IMR-90 (cell line): ENCODE data around the gene CDH23. TPM values are rescaled to one million over a fixed set of nuclear protein-coding genes. Genes with fewer than 3 reads are reported as not detected.
A peak's percentile ranks its signal among the peaks of the same experiment; 100 is the strongest.

ENCODE experiments used
- ATAC-seq: fragments of 200-7000 bp; cut with Tn5 transposase; 2 replicates; pipeline ENCODE4 v1.9.1; 2020; ENCODE audit warnings: low read depth, mild to moderate bottlenecking, moderate library complexity
- BruUV-seq: library from RNA; stranded (reverse); fragments of 400-500 nt; replicated peaks from 2 replicates; lab custom pipeline; 2021; lab: Mats Ljungman, UMichigan
- CTCF ChIA-PET: fragments of 300-600 bp; formaldehyde crosslinking; extraction: SDS; loops from one replicate; lab custom pipeline; 2021; ENCODE audit warnings: antibody characterized with exemption; lab: Yijun Ruan, JAX
- POLR2A ChIA-PET: fragments of 300-600 bp; sonication (Branson Sonifier 250); formaldehyde crosslinking; loops from one replicate; lab custom pipeline; 2022; ENCODE audit warnings: antibody characterized with exemption; ENCODE audit not compliant: unreplicated experiment; lab: Charles Lee
- DNase-seq: peaks from one replicate; pipeline ENCODE4 v3.0.0; 2013
- H2AFZ ChIP-seq: replicated peaks from 2 replicates; pipeline ENCODE3; 2013; ENCODE audit warnings: low read length, mild to moderate bottlenecking; ENCODE audit not compliant: poor library complexity
- H2AK5ac ChIP-seq: 2 replicates; pipeline ENCODE4 v1.6.1; 2013; ENCODE audit warnings: low read depth, low read length, inconsistent platforms
- H2AK9ac ChIP-seq: replicated peaks from 2 replicates; pipeline ENCODE3; 2013; ENCODE audit warnings: mild to moderate bottlenecking, low read depth, low read length, moderate library complexity; ENCODE audit not compliant: poor library complexity
- H2BK120ac ChIP-seq: 2 replicates; pipeline ENCODE4 v1.6.1; 2013; ENCODE audit warnings: low read depth, low read length, inconsistent platforms
- H2BK15ac ChIP-seq: 3 replicates; pipeline ENCODE4 v1.6.1; 2013; ENCODE audit warnings: low read depth, low read length, inconsistent platforms
- H2BK20ac ChIP-seq: 2 replicates; pipeline ENCODE4 v1.6.1; 2013; ENCODE audit warnings: low read depth, mild to moderate bottlenecking, inconsistent platforms, low read length, moderate library complexity
- H2BK5ac ChIP-seq: 2 replicates; pipeline ENCODE4 v1.6.1; 2013; ENCODE audit warnings: mild to moderate bottlenecking, low read depth, low read length, inconsistent platforms; ENCODE audit not compliant: poor library complexity, severe bottlenecking
- H3K14ac ChIP-seq: replicated peaks from 2 replicates; pipeline ENCODE4 v1.6.1; 2013; ENCODE audit warnings: low read depth, low read length, inconsistent platforms
- H3K18ac ChIP-seq: 2 replicates; pipeline ENCODE4 v1.6.1; 2013; ENCODE audit warnings: low read depth, low read length, control low read depth
- H3K23ac ChIP-seq: 2 replicates; pipeline ENCODE4 v1.6.1; 2013; ENCODE audit warnings: low read depth, low read length, inconsistent platforms
- H3K27ac ChIP-seq: 2 replicates; pipeline ENCODE4 v1.5.1; 2013; ENCODE audit warnings: mild to moderate bottlenecking, control low read depth, low read length; ENCODE audit not compliant: insufficient read depth
- H3K27me3 ChIP-seq: 2 replicates; pipeline ENCODE4 v1.6.1; 2013; ENCODE audit warnings: low read length; ENCODE audit not compliant: control insufficient read depth, insufficient read depth
- H3K36me3 ChIP-seq: 2 replicates; pipeline ENCODE4 v1.6.1; 2013; ENCODE audit warnings: low read length, mixed read lengths; ENCODE audit not compliant: control insufficient read depth, insufficient read depth
- H3K4ac ChIP-seq: 2 replicates; pipeline ENCODE4 v1.6.1; 2013; ENCODE audit warnings: low read depth, low read length, inconsistent platforms
- H3K4me1 ChIP-seq: 2 replicates; pipeline ENCODE4 v1.6.1; 2013; ENCODE audit warnings: low read length, mixed read lengths; ENCODE audit not compliant: control insufficient read depth, insufficient read depth
- H3K4me2 ChIP-seq: 2 replicates; pipeline ENCODE4 v1.6.1; 2013; ENCODE audit warnings: low read depth, mild to moderate bottlenecking, control low read depth, low read length, moderate library complexity
- H3K4me3 ChIP-seq: 2 replicates; pipeline ENCODE4 v1.5.1; 2013; ENCODE audit warnings: low read depth, mild to moderate bottlenecking, control low read depth, low read length, moderate library complexity; ENCODE audit not compliant: insufficient read depth
- H3K56ac ChIP-seq: 2 replicates; pipeline ENCODE4 v1.6.1; 2013; ENCODE audit warnings: low read length, inconsistent platforms; ENCODE audit not compliant: insufficient read depth; ENCODE audit errors: extremely low read depth
- H3K79me1 ChIP-seq, 2 experiments: 2 replicates each; pipeline ENCODE4 v1.6.1; 2013; ENCODE audit warnings: low read length in 2 of 2, inconsistent platforms in 1 of 2, low read depth in 1 of 2
- H3K9ac ChIP-seq: 2 replicates; pipeline ENCODE4 v1.6.1; 2013; ENCODE audit warnings: low read depth, low read length, control low read depth
- H3K9me1 ChIP-seq: 2 replicates; pipeline ENCODE4 v1.6.1; 2013; ENCODE audit warnings: low read length, inconsistent platforms; ENCODE audit not compliant: insufficient read depth
- H3K9me3 ChIP-seq: 2 replicates; pipeline ENCODE4 v1.6.1; 2013; ENCODE audit warnings: low read length; ENCODE audit not compliant: control insufficient read depth, insufficient read depth
- H4K20me1 ChIP-seq: 2 replicates; pipeline ENCODE4 v1.6.1; 2013; ENCODE audit warnings: low read length, inconsistent platforms; ENCODE audit not compliant: insufficient read depth
- H4K5ac ChIP-seq: 2 replicates; pipeline ENCODE4 v1.6.1; 2013; ENCODE audit warnings: mild to moderate bottlenecking, low read depth, low read length, control low read depth
- H4K8ac ChIP-seq, 2 experiments: 2 replicates each; pipeline ENCODE4 v1.6.1; 2013; ENCODE audit warnings: low read depth in 2 of 2, low read length in 2 of 2, control low read depth in 1 of 2, inconsistent platforms in 1 of 2
- H4K91ac ChIP-seq: 2 replicates; pipeline ENCODE4 v1.6.1; 2013; ENCODE audit warnings: low read depth, low read length, inconsistent platforms; ENCODE audit not compliant: insufficient read depth
- BHLHE40 ChIP-seq: fragments of 150-350 bp; IDR thresholded peaks from 2 replicates; pipeline ENCODE4 v1.6.1; 2016; ENCODE audit warnings: mild to moderate bottlenecking, low read depth, low read length
- CEBPB ChIP-seq: IDR thresholded peaks from 2 replicates; pipeline ENCODE4 v1.6.1; 2012; ENCODE audit warnings: low read depth, low read length, improper control_type of control experiment
- CHD1 ChIP-seq: IDR thresholded peaks from 2 replicates; pipeline ENCODE4 v1.6.1; 2012; ENCODE audit warnings: low read depth, low read length, improper control_type of control experiment
- FOS ChIP-seq: fragments of 150-350 bp; IDR thresholded peaks from 2 replicates; pipeline ENCODE4 v1.6.1; 2016; ENCODE audit warnings: low read depth, low read length
- MAZ ChIP-seq: IDR thresholded peaks from 2 replicates; pipeline ENCODE4 v1.6.1; 2012; ENCODE audit warnings: low read depth, mild to moderate bottlenecking, low read length, improper control_type of control experiment, moderate library complexity, borderline replicate concordance
- MXI1 ChIP-seq: IDR thresholded peaks from 2 replicates; pipeline ENCODE4 v1.6.1; 2012; ENCODE audit warnings: low read depth, mild to moderate bottlenecking, low read length, moderate library complexity, borderline replicate concordance
- POLR2A ChIP-seq: IDR thresholded peaks from 2 replicates; pipeline ENCODE4 v1.6.1; 2012; ENCODE audit warnings: mild to moderate bottlenecking, low read depth, low read length
- RAD21 ChIP-seq: IDR thresholded peaks from 2 replicates; pipeline ENCODE4 v1.6.1; 2012; ENCODE audit warnings: low read length, improper control_type of control experiment
- RFX5 ChIP-seq: IDR thresholded peaks from 2 replicates; pipeline ENCODE4 v1.8.0; 2012; ENCODE audit warnings: low read depth, mild to moderate bottlenecking, low read length, moderate library complexity
- SMC3 ChIP-seq: fragments of 150-350 bp; IDR thresholded peaks from 2 replicates; pipeline ENCODE4 v1.6.1; 2016; ENCODE audit warnings: low read depth, mild to moderate bottlenecking, antibody characterized with exemption, low read length, moderate library complexity
- WGBS, 2 experiments: methylation state at CpG; one replicate each; pipeline versions ENCODE4 v1.1.5 to v1.1.7; 2013; ENCODE audit warnings: missing lambda C conversion rate in 2 of 2; ENCODE audit not compliant: insufficient read length in 1 of 2; ENCODE audit errors: extremely low coverage in 2 of 2; 5-methylcytosine and 5-hydroxymethylcytosine counted together
- dilution Hi-C: fragments of 300-500 bp; cut with HindIII; formaldehyde crosslinking; loops from one replicate; pipeline ENCODE4 v1.14.3; 2018; ENCODE audit warnings: low sequenced_read_pairs; ENCODE audit not compliant: unreplicated experiment
- in situ Hi-C: fragments of 300-500 bp; cut with MboI; formaldehyde crosslinking; loops from 3 replicates; pipeline ENCODE4 v1.14.3; 2019; ENCODE audit warnings: low sequenced_read_pairs, inconsistent platforms, mixed read lengths
- intact Hi-C: fragments of 100-400 bp; cut with micrococcal nuclease; formaldehyde crosslinking; loops from 2 replicates; pipeline ENCODE4 v1.10.0; 2022
- polyA plus RNA-seq, 3 experiments: library from polyadenylated mRNA; depleted of rRNA; stranded (reverse); fragments of >200 nt; gene quantifications; 2 replicates each; pipeline ENCODE4 v1.2.3, GENCODE V29; 2012; ENCODE audit warnings: low replicate concordance in 1 of 3
- total RNA-seq: library from RNA; depleted of rRNA; stranded (reverse); fragments of >200 nt; gene quantifications from 2 replicates; pipeline ENCODE4 v1.2.3, GENCODE V29; 2012
- TF ChIP-seq, protein P1 (sequence below): fragments of 150-350 bp; IDR thresholded peaks from 2 replicates; pipeline ENCODE4 v1.6.1; 2016; ENCODE audit warnings: low read depth, mild to moderate bottlenecking, low read length, moderate library complexity, borderline replicate concordance
- TF ChIP-seq, protein P2 (sequence below): fragments of 150-350 bp; IDR thresholded peaks from 2 replicates; pipeline ENCODE4 v1.6.1; 2017; ENCODE audit warnings: mild to moderate bottlenecking, antibody characterized with exemption, low read length, low read depth
- TF ChIP-seq, protein P3 (sequence below): conservative IDR thresholded peaks from 2 replicates; pipeline ENCODE4 v1.5.1; 2012; ENCODE audit warnings: mild to moderate bottlenecking, low read depth, low read length, improper control_type of control experiment

The CDH23 gene
- total and polyA plus RNA-seq, 2 of the 4 experiments (the other 2 are of a cell fraction), result under 0.01 to 0.03 TPM

DNA sequence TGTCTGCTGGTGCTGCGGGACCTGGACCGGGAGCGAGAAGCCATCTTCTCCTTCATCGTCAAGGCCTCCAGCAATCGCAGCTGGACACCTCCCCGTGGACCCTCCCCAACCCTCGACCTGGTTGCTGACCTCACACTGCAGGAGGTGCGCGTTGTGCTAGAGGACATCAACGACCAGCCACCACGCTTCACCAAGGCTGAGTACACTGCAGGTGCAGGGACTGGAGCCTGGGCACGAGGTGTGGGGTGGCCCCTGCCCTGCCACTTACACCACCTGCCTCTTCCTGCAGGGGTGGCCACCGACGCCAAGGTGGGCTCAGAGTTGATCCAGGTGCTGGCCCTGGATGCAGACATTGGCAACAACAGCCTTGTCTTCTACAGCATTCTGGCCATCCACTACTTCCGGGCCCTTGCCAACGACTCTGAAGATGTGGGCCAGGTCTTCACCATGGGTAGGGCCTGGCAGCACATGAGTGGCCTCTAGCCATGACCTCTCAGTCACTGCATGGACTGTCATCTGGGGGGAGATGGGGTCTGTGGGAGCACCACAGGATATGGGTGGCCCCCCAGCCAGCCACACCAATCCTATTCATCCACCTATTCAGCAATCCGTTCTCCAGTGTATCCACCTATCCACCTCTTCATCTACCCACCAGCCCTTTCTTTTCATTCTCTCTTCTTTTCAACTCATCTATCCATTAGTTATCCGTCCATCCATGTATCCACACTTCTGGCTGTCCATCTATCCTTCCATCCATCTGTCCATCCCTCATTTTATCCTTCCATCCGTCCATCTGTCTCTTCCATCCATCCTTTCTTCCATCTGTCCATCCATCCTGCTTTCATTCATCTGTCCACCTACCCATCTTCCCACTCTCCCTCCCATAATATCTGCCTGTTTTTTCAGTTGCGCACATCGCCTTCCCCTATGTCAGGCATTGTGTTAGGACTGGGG, 411.1 kb downstream of the CDH23 start:
- H2BK15ac ChIP-seq, result no peak overlapping the region
- no peak overlapping the region for H4K91ac ChIP-seq
- H3K56ac ChIP-seq, result no peak overlapping the region
- no peaks in the 10 kb centered on the region for H3K9me3 ChIP-seq
- in situ Hi-C loops (no loop called here), dilution Hi-C loops (no loop called here), intact Hi-C loops (no loop called here)
- H3K4me3 ChIP-seq, result no peak overlapping the region
- no peak for DNase-seq
- H3K4me2 ChIP-seq, result no peak overlapping the region
- H4K20me1 ChIP-seq, result peaks cover 10% of the 10 kb centered on the region; the same call in 1 of the 2 replicates
- peaks cover 21% of the 10 kb centered on the region for H3K27me3 ChIP-seq
- no peak for TF ChIP-seq MAZ
- no peak for TF ChIP-seq RAD21
- no peak for TF ChIP-seq POLR2A
- TF ChIP-seq MXI1, result no peak
- no peak for TF ChIP-seq RFX5
- TF ChIP-seq, protein P1, sequence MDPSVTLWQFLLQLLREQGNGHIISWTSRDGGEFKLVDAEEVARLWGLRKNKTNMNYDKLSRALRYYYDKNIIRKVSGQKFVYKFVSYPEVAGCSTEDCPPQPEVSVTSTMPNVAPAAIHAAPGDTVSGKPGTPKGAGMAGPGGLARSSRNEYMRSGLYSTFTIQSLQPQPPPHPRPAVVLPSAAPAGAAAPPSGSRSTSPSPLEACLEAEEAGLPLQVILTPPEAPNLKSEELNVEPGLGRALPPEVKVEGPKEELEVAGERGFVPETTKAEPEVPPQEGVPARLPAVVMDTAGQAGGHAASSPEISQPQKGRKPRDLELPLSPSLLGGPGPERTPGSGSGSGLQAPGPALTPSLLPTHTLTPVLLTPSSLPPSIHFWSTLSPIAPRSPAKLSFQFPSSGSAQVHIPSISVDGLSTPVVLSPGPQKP, result no peak
- no peak for TF ChIP-seq BHLHE40
- no peak for TF ChIP-seq FOS
- TF ChIP-seq CEBPB, result no peak
- TF ChIP-seq, protein P2, sequence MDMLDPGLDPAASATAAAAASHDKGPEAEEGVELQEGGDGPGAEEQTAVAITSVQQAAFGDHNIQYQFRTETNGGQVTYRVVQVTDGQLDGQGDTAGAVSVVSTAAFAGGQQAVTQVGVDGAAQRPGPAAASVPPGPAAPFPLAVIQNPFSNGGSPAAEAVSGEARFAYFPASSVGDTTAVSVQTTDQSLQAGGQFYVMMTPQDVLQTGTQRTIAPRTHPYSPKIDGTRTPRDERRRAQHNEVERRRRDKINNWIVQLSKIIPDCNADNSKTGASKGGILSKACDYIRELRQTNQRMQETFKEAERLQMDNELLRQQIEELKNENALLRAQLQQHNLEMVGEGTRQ, result no peak
- TF ChIP-seq SMC3, result no peak
- TF ChIP-seq CHD1, result no peak
- TF ChIP-seq, protein P3, sequence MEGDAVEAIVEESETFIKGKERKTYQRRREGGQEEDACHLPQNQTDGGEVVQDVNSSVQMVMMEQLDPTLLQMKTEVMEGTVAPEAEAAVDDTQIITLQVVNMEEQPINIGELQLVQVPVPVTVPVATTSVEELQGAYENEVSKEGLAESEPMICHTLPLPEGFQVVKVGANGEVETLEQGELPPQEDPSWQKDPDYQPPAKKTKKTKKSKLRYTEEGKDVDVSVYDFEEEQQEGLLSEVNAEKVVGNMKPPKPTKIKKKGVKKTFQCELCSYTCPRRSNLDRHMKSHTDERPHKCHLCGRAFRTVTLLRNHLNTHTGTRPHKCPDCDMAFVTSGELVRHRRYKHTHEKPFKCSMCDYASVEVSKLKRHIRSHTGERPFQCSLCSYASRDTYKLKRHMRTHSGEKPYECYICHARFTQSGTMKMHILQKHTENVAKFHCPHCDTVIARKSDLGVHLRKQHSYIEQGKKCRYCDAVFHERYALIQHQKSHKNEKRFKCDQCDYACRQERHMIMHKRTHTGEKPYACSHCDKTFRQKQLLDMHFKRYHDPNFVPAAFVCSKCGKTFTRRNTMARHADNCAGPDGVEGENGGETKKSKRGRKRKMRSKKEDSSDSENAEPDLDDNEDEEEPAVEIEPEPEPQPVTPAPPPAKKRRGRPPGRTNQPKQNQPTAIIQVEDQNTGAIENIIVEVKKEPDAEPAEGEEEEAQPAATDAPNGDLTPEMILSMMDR, result no peak
- no peaks in the 10 kb centered on the region for H3K36me3 ChIP-seq
- BruUV-seq, result no TSS peak
- no peaks in the 10 kb centered on the region for H3K79me1 ChIP-seq
- no peak for ATAC-seq
- no peak overlapping the region for H3K9ac ChIP-seq
- no peaks in the 10 kb centered on the region; the same call in 1 of the 2 replicates for H3K9me1 ChIP-seq
- ChIA-PET CTCF (no interaction called here), POLR2A (no interaction called here)
- no peak overlapping the region for H3K4ac ChIP-seq
- H2BK20ac ChIP-seq, result no peak overlapping the region
- H2BK5ac ChIP-seq, result no peak overlapping the region
- no peak overlapping the region for H4K5ac ChIP-seq
- no peak overlapping the region for H3K23ac ChIP-seq
- H2AK5ac ChIP-seq, result no peak overlapping the region
- H3K27ac ChIP-seq, result no peak overlapping the region
- WGBS, 2 experiments, result 84% methylated on average over 9 of the region's 21 CpGs; no CpG with 5 or more reads in 1 of the 2 experiments
- no peak overlapping the region for H2BK120ac ChIP-seq
- H3K18ac ChIP-seq, result no peak overlapping the region
- no peak overlapping the region for H2AFZ ChIP-seq
- H2AK9ac ChIP-seq, result peak overlapping the region; percentile 60
- H3K14ac ChIP-seq, result no peak overlapping the region
- H4K8ac ChIP-seq, result no peak overlapping the region
- H3K4me1 ChIP-seq, result no peaks in the 10 kb centered on the region
